Measurements from ENCODE around the gene SLC38A3. TPM values are rescaled to one million over a fixed set of nuclear protein-coding genes. Genes with fewer than 3 reads are reported as not detected.

SLC38A3 gene
- total RNA-seq, 1 donor from 2014 or later = not detected

DNA sequence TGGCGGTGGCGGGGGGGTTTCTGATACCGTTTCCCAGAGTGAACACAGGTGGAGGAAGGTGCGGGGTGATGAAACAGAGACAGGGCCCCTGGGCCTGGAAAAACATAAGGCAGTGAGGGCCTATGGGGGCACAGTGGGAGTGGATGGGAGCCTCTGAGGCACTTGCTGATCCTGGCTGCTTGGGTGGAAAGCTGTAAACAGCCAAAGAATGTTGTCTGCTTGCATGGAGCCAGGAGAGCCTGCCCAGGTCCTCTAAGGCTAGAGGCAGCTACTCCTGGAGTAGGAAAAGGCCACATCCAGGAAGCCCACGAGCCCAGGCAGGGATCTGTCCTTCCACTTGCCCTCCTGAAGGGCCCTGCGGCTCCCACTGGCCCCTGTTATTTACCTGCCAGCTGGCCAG lies 60.9 kb downstream of the SLC38A3 start:
- TF ChIP-seq, protein P1, sequence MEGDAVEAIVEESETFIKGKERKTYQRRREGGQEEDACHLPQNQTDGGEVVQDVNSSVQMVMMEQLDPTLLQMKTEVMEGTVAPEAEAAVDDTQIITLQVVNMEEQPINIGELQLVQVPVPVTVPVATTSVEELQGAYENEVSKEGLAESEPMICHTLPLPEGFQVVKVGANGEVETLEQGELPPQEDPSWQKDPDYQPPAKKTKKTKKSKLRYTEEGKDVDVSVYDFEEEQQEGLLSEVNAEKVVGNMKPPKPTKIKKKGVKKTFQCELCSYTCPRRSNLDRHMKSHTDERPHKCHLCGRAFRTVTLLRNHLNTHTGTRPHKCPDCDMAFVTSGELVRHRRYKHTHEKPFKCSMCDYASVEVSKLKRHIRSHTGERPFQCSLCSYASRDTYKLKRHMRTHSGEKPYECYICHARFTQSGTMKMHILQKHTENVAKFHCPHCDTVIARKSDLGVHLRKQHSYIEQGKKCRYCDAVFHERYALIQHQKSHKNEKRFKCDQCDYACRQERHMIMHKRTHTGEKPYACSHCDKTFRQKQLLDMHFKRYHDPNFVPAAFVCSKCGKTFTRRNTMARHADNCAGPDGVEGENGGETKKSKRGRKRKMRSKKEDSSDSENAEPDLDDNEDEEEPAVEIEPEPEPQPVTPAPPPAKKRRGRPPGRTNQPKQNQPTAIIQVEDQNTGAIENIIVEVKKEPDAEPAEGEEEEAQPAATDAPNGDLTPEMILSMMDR (conservative IDR thresholded peaks at IDR 0.05; ENCODE audit: low read depth, low read length) = no peak
- DNase-seq (ENCODE audit: low read depth) = no peak

DNA sequence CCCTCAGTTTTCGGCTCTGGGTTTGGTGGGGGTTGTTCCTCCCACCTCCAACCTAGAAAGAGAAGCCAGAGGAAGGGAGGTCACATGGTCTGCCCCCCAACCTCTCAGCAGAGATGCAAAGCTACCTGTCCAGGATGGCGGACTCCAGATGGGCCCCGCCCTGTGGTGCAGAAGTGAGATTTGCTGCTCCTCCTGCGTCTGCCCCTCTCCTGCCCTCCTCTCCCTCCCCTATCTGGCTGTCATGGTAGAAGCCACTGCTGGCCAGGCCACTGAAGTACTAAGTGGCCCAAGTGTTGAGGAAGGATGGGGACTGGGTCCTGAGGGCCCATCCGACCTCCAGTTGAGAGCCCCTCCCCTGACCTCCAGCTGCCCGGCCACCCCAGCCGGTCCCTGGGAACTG lies 61.8 kb downstream of the SLC38A3 start:
- TF ChIP-seq, protein P1 (conservative IDR thresholded peaks at IDR 0.05; ENCODE audit: low read depth, low read length) = no peak
- DNase-seq (ENCODE audit: low read depth) = no peak
- peak overlapping the region; percentile 68 for H3K4me3 ChIP-seq (ENCODE audit: low read depth, low read length)

More for the DNA sequence above, 60.9 kb downstream of the SLC38A3 start:
- H3K4me3 ChIP-seq (ENCODE audit: low read depth, low read length) = peak overlapping the region; percentile 68

DNA sequence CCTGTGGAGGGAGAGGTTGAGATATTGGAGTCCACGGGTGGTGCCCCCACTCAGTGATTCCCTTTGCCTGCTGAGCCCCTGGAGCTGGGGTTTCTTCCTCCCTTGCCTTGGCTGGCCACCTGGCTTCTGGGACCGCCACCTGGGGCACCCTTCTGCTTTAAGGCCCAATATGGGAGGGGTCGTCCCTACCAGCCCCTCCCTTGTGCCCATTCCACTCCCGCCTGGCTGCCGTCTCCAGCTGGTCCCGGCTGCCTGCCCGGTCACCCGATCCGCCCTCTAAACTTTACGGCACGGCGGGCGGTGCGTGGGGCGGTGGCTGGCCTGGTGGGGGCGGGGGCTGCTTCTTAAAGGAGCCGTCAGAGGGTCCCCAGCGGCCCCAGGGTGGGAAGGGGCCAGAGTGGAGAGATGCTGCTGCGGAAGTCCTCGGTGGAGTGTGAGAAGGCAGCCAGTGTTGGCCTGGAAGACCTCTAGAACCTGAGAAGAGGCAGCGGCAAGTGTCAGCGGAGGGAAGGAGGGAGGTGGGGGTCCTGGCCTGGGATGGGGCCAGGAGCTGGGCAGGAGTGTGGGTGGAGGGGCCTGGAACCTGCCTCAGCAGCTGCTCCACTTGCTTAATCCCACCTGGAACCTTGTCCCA lies 62.3 kb downstream of the SLC38A3 start:
- H3K4me3 ChIP-seq (ENCODE audit: low read depth, low read length) = peak overlapping the region; percentile 68
- DNase-seq (ENCODE audit: low read depth) = no peak
- TF ChIP-seq, protein P1 (conservative IDR thresholded peaks at IDR 0.05; ENCODE audit: low read depth, low read length) = no peak

DNA sequence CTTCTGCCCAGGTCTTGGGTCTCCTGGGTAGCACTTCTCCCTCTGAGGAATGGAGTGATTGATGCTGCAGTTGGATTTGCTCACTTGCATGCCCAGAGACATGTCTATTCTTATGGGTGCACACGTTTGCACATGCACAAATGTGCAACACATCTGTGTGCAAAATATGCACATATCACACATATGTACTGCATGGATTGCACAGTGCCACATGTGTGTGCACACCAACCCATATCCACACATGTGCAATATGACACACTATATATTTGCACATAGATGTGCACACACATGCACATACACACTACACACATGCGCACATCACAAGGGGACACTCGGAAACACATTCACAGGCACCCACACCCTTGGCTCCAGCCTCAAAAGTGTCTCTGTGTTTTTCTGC lies 63.2 kb downstream of the SLC38A3 start:
- no peak overlapping the region for H3K4me3 ChIP-seq (ENCODE audit: low read depth, low read length)
- TF ChIP-seq, protein P1 (conservative IDR thresholded peaks at IDR 0.05; ENCODE audit: low read depth, low read length) = no peak
- no peak for DNase-seq (ENCODE audit: low read depth)

- no peak for DNase-seq (ENCODE audit: low read depth)
- TF ChIP-seq, protein P1 (conservative IDR thresholded peaks at IDR 0.05; ENCODE audit: low read depth, low read length) = no peak
- peak within 1 kb of the TSS; percentile 68 for H3K4me3 ChIP-seq (ENCODE audit: low read depth, low read length)
Measured at GRCh38 chr3:50268703-50269451, 63.8 kb downstream of the SLC38A3 start, which contains the start of gene SEMA3B. TSS of gene SEMA3B (plus strand) at chr3:50269147. CDS start at chr3:50269241, 94 bp downstream.

- H3K4me3 ChIP-seq (ENCODE audit: low read depth, low read length) = peak overlapping the region; percentile 61
- TF ChIP-seq, protein P1 (conservative IDR thresholded peaks at IDR 0.05; ENCODE audit: low read depth, low read length) = no peak
- no peak for DNase-seq (ENCODE audit: low read depth)
Measured at GRCh38 chr3:50269460-50269859, 64.4 kb downstream of the SLC38A3 start.
